Effector memory CD8-positive, alpha-beta T cell (primary cell): ENCODE data around the gene TP53I3.
"Not testable (repeated sequence)": the region's sequence is repeated elsewhere in the genome, so short reads cannot be mapped to it uniquely, and the experiment has no call there.

Experiments
- ATAC-seq: fragments of 150-1000 bp; cut with Tn5 transposase; replicated peaks from 2 replicates; pipeline ENCODE4 v1.10.0; 2021; ENCODE audit warnings: mild to moderate bottlenecking, moderate library complexity
- DNase-seq, 3 experiments: peaks; one replicate each; pipeline ENCODE4 v3.0.0; 2021
- H3K27ac Mint-ChIP-seq, 2 donors: one replicate each; pipeline ENCODE4 v1.8.0; 2022; ENCODE audit warnings: mild to moderate bottlenecking in 2 of 2, mixed read lengths in 2 of 2, moderate library complexity in 2 of 2
- H3K27me3 Mint-ChIP-seq, 2 donors: one replicate each; pipeline ENCODE4 v1.8.0; 2022; ENCODE audit warnings: mixed read lengths in 2 of 2
- H3K36me3 Mint-ChIP-seq: one replicate; pipeline ENCODE4 v1.8.0; 2022; ENCODE audit warnings: mild to moderate bottlenecking, moderate library complexity, mixed read lengths; ENCODE audit not compliant: insufficient read depth
- H3K4me1 Mint-ChIP-seq, 2 donors: one replicate each; pipeline ENCODE4 v1.8.0; 2022; ENCODE audit warnings: low read depth in 2 of 2, mixed read lengths in 2 of 2
- H3K4me3 Mint-ChIP-seq, 2 donors: one replicate each; pipeline ENCODE4 v1.8.0; 2022; ENCODE audit warnings: mild to moderate bottlenecking in 2 of 2, mixed read lengths in 2 of 2, moderate library complexity in 2 of 2
- H3K9me3 Mint-ChIP-seq, 2 donors: one replicate each; pipeline ENCODE4 v1.8.0; 2022; ENCODE audit warnings: mixed read lengths in 2 of 2

The TP53I3 gene

DNA sequence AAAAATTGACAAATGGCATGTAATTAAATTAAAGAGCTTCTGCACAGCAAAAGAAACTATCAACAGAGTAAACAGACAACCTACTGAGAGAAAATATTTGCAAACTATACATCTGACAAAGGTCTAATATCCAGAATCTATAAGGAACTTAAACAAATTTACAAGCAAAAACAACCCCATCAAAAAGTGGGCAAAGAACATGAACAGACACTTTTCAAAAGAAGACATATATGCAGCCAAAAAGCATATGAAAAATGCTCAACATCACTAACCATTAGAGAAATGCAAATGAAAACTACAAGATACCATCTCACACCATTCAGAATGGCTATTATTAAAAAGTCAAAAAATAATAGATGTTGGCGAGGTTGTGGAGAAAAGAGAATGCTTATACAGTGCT, 24.8 kb upstream of the TP53I3 start:
- H3K4me3 Mint-ChIP-seq, H3K27me3 Mint-ChIP-seq, H3K4me1 Mint-ChIP-seq, DNase-seq, ATAC-seq, H3K36me3 Mint-ChIP-seq: not testable (repeated sequence)
- H3K27ac Mint-ChIP-seq = peak overlapping the region in 1 of 2 donors; percentile 5
- peaks cover 4 to 11% of the 10 kb centered on the region in 2 donors for H3K9me3 Mint-ChIP-seq

DNA sequence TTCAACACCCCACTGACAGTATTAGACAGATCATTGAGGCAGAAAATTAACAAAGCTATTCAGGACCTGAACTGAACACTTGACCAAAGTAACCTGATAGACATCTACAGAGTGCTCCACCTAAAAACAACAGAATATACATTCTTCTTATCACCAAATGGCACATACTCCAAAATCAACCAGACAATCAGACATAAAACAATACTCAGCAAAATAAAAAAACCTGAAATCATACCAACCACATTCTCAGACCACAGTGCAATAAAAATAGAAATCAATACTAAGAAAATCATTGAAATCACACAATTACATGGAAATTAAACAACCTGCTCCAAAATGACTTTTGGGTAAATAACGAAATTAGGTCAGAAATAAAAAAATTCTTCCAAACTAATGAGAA, 22.7 kb upstream of the TP53I3 start:
- Mint-ChIP-seq H3K4me3 (no peak overlapping the region), H3K9me3 (peaks cover 4 to 11% of the 10 kb centered on the region in 2 donors), H3K4me1 (no peaks in the 10 kb centered on the region), H3K27ac (no peak overlapping the region), H3K36me3 (no peaks in the 10 kb centered on the region), H3K27me3 (no peaks in the 10 kb centered on the region)
- ATAC-seq (no peak), DNase-seq (no peak)

DNA sequence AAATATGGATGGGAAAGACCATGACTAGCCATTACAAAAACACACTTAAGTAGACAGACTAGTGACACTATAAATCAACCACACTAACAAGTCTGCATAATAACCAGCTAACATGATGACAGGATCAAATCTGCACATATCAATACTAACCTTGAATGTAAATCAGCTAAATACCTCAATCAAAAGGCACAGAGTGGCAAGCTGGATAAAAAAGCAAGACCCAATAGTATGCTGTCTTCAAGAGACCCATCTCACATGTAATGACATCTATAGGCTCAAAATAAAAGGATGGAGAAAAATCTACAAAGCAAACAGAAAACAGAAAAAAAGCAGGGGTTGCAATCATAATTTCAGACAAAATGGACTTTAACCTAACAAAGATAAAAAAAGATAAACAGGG, 22.2 kb upstream of the TP53I3 start:
- ATAC-seq = no peak
- Mint-ChIP-seq H3K4me3 (no peak overlapping the region), H3K36me3 (no peaks in the 10 kb centered on the region), H3K4me1 (no peaks in the 10 kb centered on the region), H3K27ac (no peak overlapping the region), H3K9me3 (peaks cover 4 to 11% of the 10 kb centered on the region in 2 donors), H3K27me3 (no peaks in the 10 kb centered on the region)
- DNase-seq = no peak

DNA sequence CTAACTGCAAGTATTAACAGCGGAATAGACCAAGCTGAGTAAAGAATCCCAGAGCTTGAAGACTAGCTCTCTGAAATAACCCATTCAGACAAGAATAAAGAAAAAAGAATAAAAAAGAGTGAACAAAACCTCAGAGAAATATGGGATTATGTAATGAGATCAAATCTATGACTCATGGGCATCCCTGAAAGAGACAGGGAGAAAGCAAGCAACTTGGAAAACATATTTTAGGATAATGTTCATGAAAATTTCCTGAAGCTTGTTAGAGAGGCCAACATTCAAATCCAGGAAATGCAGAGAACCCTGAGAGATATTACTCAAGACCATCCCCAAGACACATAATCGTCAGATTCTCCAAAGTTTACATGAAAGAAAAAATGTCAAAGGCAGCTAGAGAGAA, 21.2 kb upstream of the TP53I3 start:
- Mint-ChIP-seq H3K4me3 (no peak overlapping the region), H3K4me1 (no peaks in the 10 kb centered on the region), H3K36me3 (no peaks in the 10 kb centered on the region), H3K27me3 (no peaks in the 10 kb centered on the region), H3K27ac (no peak overlapping the region), H3K9me3 (peaks cover 4 to 11% of the 10 kb centered on the region in 2 donors)
- ATAC-seq (no peak), DNase-seq (no peak)

DNA sequence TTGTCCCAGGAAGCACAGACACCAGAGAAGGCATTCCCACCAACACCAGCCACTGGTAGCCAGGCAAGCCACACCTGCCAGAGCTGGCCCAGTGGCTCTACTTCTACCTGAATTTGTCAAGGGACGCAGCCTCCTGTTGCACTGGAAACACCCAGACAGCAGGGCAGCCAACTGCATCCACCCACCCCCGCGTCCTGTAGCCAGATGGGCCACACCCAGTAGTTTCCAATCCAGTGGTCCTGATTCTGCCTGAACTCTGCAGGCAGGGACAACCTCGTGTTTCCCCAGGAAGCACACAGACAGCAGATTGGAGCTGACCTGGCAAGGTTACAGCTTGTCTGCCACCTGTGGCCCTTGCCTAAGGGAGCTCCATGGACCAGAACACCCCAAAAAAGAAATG, 20.3 kb upstream of the TP53I3 start:
- Mint-ChIP-seq H3K9me3 (peaks cover 4 to 11% of the 10 kb centered on the region in 2 donors), H3K27ac (no peak overlapping the region), H3K4me3 (no peak overlapping the region), H3K27me3 (no peaks in the 10 kb centered on the region), H3K4me1 (no peaks in the 10 kb centered on the region), H3K36me3 (no peaks in the 10 kb centered on the region)
- no peak for ATAC-seq
- DNase-seq = no peak

DNA sequence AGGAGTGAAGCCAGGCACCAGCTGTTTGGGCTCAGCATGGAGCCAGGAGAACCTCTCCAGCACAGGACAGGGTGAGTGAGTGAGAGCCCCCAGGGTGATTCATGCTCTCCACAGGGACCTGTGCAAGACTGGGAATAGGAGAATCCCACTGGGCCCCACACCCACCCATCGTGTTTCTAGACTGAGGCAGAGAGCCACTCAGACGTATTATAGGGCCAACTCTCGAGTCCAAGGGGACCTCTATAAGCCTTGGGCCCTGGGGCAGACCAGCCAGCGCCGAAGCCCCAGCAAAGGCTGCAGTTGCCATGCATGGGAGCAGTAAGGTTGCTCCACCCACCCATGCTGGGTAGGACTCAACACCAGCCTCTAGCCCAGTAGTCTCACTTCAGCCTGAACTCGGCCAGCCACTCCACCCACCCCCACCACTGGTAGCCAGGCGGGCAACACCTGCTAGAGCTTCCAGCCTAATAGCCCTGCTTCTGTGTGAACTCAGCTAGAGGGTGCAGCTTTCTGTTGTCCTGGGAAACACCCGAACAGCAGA, 19.5 kb upstream of the TP53I3 start:
- Mint-ChIP-seq H3K36me3 (no peaks in the 10 kb centered on the region), H3K27me3 (no peaks in the 10 kb centered on the region), H3K27ac (no peak overlapping the region), H3K9me3 (peaks cover 4 to 11% of the 10 kb centered on the region in 2 donors), H3K4me1 (no peaks in the 10 kb centered on the region), H3K4me3 (no peak overlapping the region)
- ATAC-seq = no peak
- DNase-seq = no peak

DNA sequence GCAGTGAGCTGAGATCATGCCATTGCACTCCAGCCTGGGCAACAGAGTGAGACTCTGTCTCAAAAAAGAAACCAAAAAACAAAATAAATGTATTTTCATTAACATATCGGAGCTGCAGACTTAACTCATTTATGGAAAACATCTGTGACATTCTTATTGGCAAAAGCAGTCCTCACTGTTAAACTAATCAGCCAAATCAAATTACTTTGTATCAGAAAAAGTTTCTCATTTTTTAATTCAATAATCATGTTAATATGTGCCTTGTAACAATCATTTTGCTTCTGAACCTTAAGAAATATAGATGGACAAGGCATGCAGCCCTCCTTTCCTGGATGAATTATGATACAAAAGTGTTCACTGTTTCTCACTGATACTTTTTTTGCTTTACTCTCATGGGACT, 18.0 kb upstream of the TP53I3 start:
- Mint-ChIP-seq H3K4me1 (no peaks in the 10 kb centered on the region), H3K27me3 (no peaks in the 10 kb centered on the region), H3K9me3 (peaks cover 0 to 13% of the 10 kb centered on the region in 2 donors), H3K4me3 (no peak overlapping the region), H3K36me3 (no peaks in the 10 kb centered on the region), H3K27ac (no peak overlapping the region)
- ATAC-seq (no peak), DNase-seq (no peak)

DNA sequence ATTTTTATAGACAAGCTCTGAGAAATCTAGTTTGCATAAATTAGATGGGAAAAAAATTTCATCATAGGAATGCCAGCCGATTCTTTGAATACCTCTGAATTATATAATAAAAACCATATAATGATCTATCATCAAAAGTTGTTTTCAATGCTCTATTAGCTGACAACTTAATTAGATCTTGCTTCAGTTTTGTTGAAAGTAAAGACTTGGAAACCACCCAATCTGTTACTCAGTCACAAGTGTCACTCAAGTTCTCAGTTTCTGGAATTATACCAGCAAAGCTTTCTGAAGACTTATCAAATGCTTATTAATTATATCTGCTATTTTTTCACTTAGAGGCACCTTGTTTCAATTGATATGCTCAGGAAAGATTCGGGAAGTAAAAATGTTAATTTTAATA, 17.4 kb upstream of the TP53I3 start:
- no peak overlapping the region for H3K4me3 Mint-ChIP-seq
- H3K27ac Mint-ChIP-seq = no peak overlapping the region
- H3K27me3 Mint-ChIP-seq = no peaks in the 10 kb centered on the region
- ATAC-seq (no peak), DNase-seq (no peak)
- no peaks in the 10 kb centered on the region for H3K4me1 Mint-ChIP-seq
- H3K9me3 Mint-ChIP-seq = peaks cover 0 to 11% of the 10 kb centered on the region in 2 donors
- H3K36me3 Mint-ChIP-seq = peaks cover 5% of the 10 kb centered on the region

DNA sequence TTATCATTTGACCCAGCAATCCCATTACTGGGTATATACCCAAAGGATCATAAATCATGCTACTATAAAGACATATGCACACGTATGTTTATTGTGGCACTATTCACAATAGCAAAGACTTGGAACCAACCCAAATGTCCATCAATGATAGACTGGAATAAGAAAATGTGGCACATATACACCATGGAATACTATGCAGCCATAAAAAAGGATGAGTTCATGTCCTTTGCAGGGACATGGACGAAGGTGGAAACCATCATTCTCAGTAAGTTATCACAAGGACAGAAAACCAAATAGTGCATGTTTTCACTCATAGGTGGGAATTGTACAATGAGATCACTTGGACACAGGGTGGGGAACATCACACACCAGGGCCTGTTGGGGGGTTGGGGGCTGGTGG, 16.1 kb upstream of the TP53I3 start:
- not testable (repeated sequence) for H3K36me3 Mint-ChIP-seq, ATAC-seq, H3K27me3 Mint-ChIP-seq, H3K27ac Mint-ChIP-seq, H3K4me1 Mint-ChIP-seq, DNase-seq, H3K4me3 Mint-ChIP-seq, H3K9me3 Mint-ChIP-seq

DNA sequence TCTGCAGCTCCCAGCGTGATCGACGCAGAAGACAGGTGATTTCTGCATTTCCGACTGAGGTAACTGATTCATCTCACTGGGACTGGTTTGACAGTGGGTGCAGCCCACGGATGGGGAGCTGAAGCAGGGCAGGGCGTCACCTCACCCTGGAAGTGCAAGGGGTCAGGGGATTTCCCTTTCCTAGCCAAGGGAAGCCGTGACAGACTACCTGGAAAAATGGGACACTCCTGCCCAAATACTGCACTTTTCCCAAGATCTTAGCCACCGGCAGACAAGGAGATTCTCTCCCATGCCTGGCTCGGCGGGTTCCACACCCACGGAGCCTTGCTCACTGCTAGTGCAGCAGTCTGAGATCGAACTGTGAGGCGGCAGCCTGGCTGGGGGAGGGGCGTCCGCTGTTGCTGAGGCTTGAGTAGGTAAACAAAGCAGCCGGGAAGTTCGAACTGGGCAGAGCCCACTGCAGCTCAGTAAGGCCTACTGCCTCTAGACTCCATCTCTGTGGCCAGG, 10.6 kb upstream of the TP53I3 start:
- DNase-seq, H3K4me1 Mint-ChIP-seq, H3K9me3 Mint-ChIP-seq, H3K4me3 Mint-ChIP-seq, H3K27ac Mint-ChIP-seq, H3K36me3 Mint-ChIP-seq, ATAC-seq, H3K27me3 Mint-ChIP-seq: not testable (repeated sequence)

DNA sequence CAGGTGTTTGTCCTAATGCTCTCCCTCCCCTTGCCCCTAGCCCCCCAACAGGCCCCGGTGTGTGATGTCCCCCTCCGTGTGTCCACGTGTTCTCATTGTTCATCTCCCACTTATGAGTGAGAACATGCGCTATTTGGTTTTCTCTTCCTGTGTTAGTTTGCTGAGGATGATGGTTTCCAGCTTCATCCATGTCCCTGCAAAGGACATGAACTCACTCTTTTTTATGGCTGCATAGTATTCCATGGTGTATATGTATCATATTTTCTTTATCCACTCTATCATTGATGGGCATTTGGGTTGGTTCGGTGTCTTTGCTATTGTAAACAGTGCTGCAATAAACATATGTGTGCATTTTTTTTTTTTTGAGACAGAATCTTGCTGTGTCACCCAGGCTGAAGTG, 8.6 kb upstream of the TP53I3 start:
- not testable (repeated sequence) for H3K36me3 Mint-ChIP-seq, H3K9me3 Mint-ChIP-seq, H3K27ac Mint-ChIP-seq, H3K4me3 Mint-ChIP-seq, ATAC-seq, H3K4me1 Mint-ChIP-seq, H3K27me3 Mint-ChIP-seq, DNase-seq

DNA sequence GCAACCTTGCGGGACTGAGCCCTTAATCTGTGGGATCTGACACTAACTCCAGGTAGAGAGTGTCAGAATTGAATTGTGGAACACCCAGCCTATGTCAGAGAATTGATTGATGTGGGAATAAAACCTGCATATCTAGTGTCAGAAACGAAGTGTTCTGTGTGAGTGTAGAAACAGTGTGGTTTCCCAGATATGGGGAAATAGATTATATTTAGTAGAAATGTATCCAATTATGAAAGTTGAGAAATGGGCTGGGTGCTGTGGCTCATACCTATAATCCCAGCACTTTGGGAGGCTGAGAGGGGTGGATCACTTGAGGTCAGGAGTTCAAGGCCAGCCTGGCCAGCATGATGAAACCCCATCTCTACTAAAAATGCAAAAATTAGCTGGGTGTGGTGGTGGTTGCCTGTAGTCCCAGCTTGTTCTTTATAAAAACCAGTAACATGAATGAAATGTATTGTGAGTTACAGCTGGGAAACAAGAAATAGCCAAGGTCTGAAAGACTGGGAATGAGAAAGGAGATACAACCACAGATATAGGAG, 4.3 kb upstream of the TP53I3 start:
- Mint-ChIP-seq H3K27ac (no peak overlapping the region), H3K36me3 (peaks cover 16% of the 10 kb centered on the region), H3K4me1 (peaks cover 6 to 8% of the 10 kb centered on the region in 2 donors), H3K4me3 (no peak overlapping the region), H3K27me3 (no peaks in the 10 kb centered on the region), H3K9me3 (peaks cover 0 to 2% of the 10 kb centered on the region in 2 donors)
- DNase-seq (no peak), ATAC-seq (no peak)

DNA sequence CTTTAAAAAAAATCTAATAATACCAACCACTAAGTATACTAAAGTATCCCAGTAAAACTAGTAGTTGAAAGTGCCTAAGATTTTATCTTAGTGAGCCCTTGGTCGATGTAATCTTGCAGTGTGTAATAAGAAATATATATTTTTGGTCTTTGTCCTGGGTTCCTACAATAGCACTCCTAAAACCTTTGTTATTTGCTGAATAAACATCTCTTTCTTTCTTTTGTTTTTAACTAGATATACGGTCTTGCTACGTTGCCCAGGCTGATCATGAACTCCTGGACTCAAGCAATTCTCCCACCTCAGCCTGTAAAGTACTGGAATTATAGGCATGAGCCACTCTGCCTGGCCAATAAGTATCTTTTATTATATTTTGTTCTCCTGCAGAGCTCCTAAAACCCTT, 2.4 kb upstream of the TP53I3 start:
- no peaks in the 10 kb centered on the region for H3K9me3 Mint-ChIP-seq
- H3K4me3 Mint-ChIP-seq = no peak overlapping the region
- H3K36me3 Mint-ChIP-seq = peaks cover 22% of the 10 kb centered on the region

DNA sequence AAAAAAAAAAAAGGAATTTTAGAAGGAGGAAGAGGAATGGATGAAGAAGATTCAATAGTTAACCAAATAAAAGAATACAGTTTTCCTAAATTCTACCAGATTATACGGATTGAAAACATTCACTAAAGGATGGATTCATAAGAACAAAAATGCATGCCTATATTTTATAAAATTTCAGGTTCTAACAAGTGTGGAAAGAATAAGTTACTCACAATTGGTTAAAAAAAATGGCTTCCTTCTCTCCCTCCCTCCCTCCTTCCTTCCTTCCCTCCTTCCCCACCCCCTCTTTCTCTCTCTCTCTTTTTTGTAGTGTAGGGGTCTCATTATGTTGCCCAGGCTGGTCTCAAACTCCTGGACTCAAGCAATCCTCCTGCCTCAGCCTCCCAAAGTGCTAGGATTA, 1.6 kb upstream of the TP53I3 start:
- DNase-seq = no peak
- Mint-ChIP-seq H3K4me3 (no peak overlapping the region), H3K27me3 (no peaks in the 10 kb centered on the region), H3K36me3 (peaks cover 29% of the 10 kb centered on the region), H3K9me3 (no peaks in the 10 kb centered on the region), H3K27ac (no peak overlapping the region), H3K4me1 (peaks cover 8 to 9% of the 10 kb centered on the region in 2 donors)
- no peak for ATAC-seq

More for the DNA sequence above, 2.4 kb upstream of the TP53I3 start:
- H3K27me3 Mint-ChIP-seq = no peaks in the 10 kb centered on the region
- H3K4me1 Mint-ChIP-seq = peaks cover 8 to 9% of the 10 kb centered on the region in 2 donors
- H3K27ac Mint-ChIP-seq = no peak overlapping the region
- ATAC-seq (no peak), DNase-seq (no peak)

DNA sequence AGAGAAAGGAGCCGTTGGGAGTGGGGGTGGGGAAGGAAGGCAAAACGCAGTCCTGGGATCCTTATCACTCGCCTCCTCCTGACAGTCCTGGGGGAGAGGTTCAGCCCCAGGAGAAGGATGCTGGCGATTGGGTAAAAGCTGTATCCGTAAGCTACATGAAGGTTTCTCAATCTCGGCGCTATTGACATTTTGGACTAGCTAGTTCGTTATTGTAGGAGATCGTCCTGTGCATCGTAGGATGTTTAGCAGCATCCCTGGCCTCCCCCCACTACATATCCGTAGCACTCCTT, 511 bp upstream of the TP53I3 start:
- no peak for ATAC-seq
- peaks cover 8 to 9% of the 10 kb centered on the region in 2 donors for H3K4me1 Mint-ChIP-seq
- DNase-seq = no peak
- H3K9me3 Mint-ChIP-seq = no peaks in the 10 kb centered on the region
- H3K27me3 Mint-ChIP-seq = no peaks in the 10 kb centered on the region
- H3K27ac Mint-ChIP-seq = peak overlapping the region in 1 of 2 donors; percentile 53
- peaks cover 29% of the 10 kb centered on the region for H3K36me3 Mint-ChIP-seq
- H3K4me3 Mint-ChIP-seq = peak overlapping the region; percentile 40 to 85
